SU-DHL-6 (cell line): ENCODE results near the gene ZIC1.

Experiments used
- H2AFZ ChIP-seq: fragments of 200-600 bp; sonication (generic); 2 replicates; pipeline ENCODE4 v1.6.1; 2014; ENCODE audit warnings: low read depth, mild to moderate bottlenecking, moderate library complexity, mixed read lengths, antibody characterized with exemption, low read length; ENCODE audit not compliant: severe bottlenecking
- H3F3A ChIP-seq: fragments of 200-600 bp; shearing (Covaris generic); 2 replicates; pipeline ENCODE4 v1.6.0; 2016; ENCODE audit warnings: antibody characterized with exemption, mild to moderate bottlenecking; ENCODE audit not compliant: insufficient read depth
- H3K27ac ChIP-seq: fragments of 200-600 bp; sonication (generic); 2 replicates; pipeline ENCODE4 v1.5.1; 2016; ENCODE audit warnings: low read depth, mild to moderate bottlenecking, low read length, moderate library complexity, mixed read lengths
- H3K27me3 ChIP-seq: fragments of 200-600 bp; sonication (generic), shearing (Covaris generic); 2 replicates; pipeline ENCODE4 v1.6.0; 2014; ENCODE audit warnings: mild to moderate bottlenecking, low read length
- H3K36me3 ChIP-seq: fragments of 200-600 bp; sonication (generic); 2 replicates; pipeline ENCODE4 v1.6.1; 2014; ENCODE audit warnings: mild to moderate bottlenecking, low read length, mixed read lengths
- H3K4me2 ChIP-seq: fragments of 300-600, 200-600 bp; shearing (Covaris generic), sonication (generic); 2 replicates; pipeline ENCODE4 v1.6.0; 2014; ENCODE audit warnings: low read length, low read depth, mild to moderate bottlenecking; ENCODE audit not compliant: poor library complexity, severe bottlenecking
- H3K4me3 ChIP-seq: fragments of 200-600 bp; sonication (generic); 2 replicates; pipeline ENCODE4 v1.5.1; 2014; ENCODE audit warnings: antibody characterized with exemption, low read length, mild to moderate bottlenecking, mixed read lengths; ENCODE audit not compliant: insufficient read depth, poor library complexity, severe bottlenecking
- H3K79me2 ChIP-seq: fragments of 200-600 bp; sonication (generic); 2 replicates; pipeline ENCODE4 v1.6.1; 2014; ENCODE audit warnings: mild to moderate bottlenecking, low read length, moderate library complexity; ENCODE audit not compliant: insufficient read depth
- H3K9ac ChIP-seq: fragments of 200-600 bp; sonication (generic); 2 replicates; pipeline ENCODE4 v1.7.0; 2014; ENCODE audit warnings: mild to moderate bottlenecking, low read length
- H3K9me2 ChIP-seq: fragments of 200-600 bp; sonication (generic); replicated peaks from 2 replicates; pipeline ENCODE4 v1.6.1; 2014; ENCODE audit warnings: low read length; ENCODE audit not compliant: insufficient read depth
- H3K9me3 ChIP-seq: fragments of 200-600 bp; sonication (generic); 2 replicates; pipeline ENCODE4 v1.6.1; 2014; ENCODE audit warnings: low read length, mixed read lengths; ENCODE audit not compliant: insufficient read depth
- H4K20me1 ChIP-seq: fragments of 200-600 bp; sonication (generic); 2 replicates; pipeline ENCODE4 v1.6.1; 2014; ENCODE audit warnings: low read depth, mild to moderate bottlenecking, antibody characterized with exemption, low read length, moderate library complexity, mixed read lengths
- EZH2phosphoT487 ChIP-seq: fragments of 200-600 bp; sonication (generic), shearing (Covaris generic); conservative IDR thresholded peaks from 2 replicates; pipeline ENCODE4 v1.6.1; 2018; ENCODE audit warnings: mild to moderate bottlenecking, antibody characterized with exemption, low read length, moderate library complexity, mixed read lengths
- TF ChIP-seq, protein P1 (sequence below): fragments of 200-600 bp; sonication (generic); IDR thresholded peaks from one replicate; pipeline ENCODE4 v1.5.1; 2017; ENCODE audit warnings: antibody characterized with exemption, mild to moderate bottlenecking, low read length, moderate library complexity; ENCODE audit not compliant: insufficient read depth, poor library complexity, severe bottlenecking

The ZIC1 gene

DNA sequence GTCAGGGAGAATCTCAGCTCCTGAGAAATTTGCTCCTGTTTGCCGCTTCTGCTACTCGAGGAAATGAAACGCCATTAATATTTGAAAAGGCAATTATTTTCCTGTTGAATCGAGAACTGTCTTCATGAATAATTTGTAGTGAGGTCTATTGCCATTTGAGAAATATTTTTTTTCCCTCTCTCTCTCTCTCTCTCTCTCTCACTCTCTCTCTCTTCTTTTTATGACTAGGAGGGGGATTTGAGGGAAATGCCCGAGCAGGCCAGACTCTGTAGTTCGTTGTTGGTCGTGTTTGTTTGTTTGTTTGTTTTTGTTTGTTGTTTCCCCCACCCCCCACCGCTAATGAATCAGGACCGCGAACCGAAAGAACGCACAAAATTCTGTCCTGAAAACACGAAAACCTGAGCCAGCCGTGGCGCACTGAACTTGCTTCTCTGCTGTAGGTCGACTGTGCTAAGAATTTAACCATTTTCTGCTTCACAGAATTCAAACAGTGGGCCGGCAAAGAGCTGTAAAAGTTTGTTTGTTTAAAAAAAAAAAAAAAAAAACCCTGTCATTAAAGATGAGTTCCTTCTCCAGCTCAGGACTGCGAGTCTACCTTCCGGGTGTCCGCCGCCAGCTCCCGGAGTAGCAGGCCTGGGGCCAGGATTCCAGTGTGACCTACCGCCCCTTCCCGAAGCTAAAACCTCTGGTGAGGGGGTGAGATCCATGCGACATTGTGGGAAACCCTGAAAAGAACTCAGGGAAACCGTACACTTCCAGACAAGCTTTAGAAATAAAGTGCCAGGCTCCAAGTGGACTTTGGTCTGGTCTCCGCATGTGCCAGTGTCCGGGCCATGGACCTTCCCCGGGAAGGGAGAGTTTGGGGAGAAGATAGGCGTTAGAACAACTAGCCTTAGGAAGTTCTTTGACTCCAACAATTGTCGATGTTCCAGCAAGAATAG lies 15.0 kb upstream of the ZIC1 start:
- Histone ChIP-seq H2AFZ (no peak overlapping the region), H3K9ac (no peak overlapping the region), H4K20me1 (no peaks in the 10 kb centered on the region), H3K9me3 (no peaks in the 10 kb centered on the region), H3K9me2 (no peaks in the 10 kb centered on the region), H3K4me2 (no peak overlapping the region), H3K4me3 (no peak overlapping the region), H3F3A (no peaks in the 10 kb centered on the region), H3K27me3 (no peaks in the 10 kb centered on the region), H3K27ac (no peak overlapping the region), H3K79me2 (no peaks in the 10 kb centered on the region), H3K36me3 (no peaks in the 10 kb centered on the region)
- TF ChIP-seq EZH2phosphoT487, result no peak
- TF ChIP-seq, protein P1, sequence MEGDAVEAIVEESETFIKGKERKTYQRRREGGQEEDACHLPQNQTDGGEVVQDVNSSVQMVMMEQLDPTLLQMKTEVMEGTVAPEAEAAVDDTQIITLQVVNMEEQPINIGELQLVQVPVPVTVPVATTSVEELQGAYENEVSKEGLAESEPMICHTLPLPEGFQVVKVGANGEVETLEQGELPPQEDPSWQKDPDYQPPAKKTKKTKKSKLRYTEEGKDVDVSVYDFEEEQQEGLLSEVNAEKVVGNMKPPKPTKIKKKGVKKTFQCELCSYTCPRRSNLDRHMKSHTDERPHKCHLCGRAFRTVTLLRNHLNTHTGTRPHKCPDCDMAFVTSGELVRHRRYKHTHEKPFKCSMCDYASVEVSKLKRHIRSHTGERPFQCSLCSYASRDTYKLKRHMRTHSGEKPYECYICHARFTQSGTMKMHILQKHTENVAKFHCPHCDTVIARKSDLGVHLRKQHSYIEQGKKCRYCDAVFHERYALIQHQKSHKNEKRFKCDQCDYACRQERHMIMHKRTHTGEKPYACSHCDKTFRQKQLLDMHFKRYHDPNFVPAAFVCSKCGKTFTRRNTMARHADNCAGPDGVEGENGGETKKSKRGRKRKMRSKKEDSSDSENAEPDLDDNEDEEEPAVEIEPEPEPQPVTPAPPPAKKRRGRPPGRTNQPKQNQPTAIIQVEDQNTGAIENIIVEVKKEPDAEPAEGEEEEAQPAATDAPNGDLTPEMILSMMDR, result no peak

DNA sequence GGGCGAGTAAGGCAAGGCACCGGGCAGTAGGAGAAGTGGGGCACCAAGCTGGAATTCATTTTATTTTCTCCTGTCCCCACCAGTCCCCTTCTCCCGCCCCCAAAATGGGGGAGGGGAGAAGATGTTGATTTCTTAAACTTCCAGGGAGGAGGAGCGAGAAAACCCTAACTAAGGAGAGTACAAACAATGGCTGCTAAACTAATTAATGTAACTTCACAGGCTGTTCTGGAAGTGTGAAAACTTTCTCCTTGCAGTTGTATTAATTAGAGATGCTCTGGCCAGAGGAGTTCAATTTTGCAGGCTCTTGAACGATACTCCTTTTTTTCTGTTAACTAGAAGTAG lies 14.3 kb upstream of the ZIC1 start:
- Histone ChIP-seq H3K4me3 (no peak overlapping the region), H3K4me2 (no peak overlapping the region), H3F3A (no peaks in the 10 kb centered on the region), H3K27ac (no peak overlapping the region), H3K9ac (no peak overlapping the region), H3K27me3 (no peaks in the 10 kb centered on the region), H3K36me3 (no peaks in the 10 kb centered on the region), H3K9me2 (no peaks in the 10 kb centered on the region), H2AFZ (no peak overlapping the region), H3K79me2 (no peaks in the 10 kb centered on the region), H4K20me1 (no peaks in the 10 kb centered on the region), H3K9me3 (no peaks in the 10 kb centered on the region)
- no peak for TF ChIP-seq EZH2phosphoT487
- TF ChIP-seq, protein P1, result no peak

DNA sequence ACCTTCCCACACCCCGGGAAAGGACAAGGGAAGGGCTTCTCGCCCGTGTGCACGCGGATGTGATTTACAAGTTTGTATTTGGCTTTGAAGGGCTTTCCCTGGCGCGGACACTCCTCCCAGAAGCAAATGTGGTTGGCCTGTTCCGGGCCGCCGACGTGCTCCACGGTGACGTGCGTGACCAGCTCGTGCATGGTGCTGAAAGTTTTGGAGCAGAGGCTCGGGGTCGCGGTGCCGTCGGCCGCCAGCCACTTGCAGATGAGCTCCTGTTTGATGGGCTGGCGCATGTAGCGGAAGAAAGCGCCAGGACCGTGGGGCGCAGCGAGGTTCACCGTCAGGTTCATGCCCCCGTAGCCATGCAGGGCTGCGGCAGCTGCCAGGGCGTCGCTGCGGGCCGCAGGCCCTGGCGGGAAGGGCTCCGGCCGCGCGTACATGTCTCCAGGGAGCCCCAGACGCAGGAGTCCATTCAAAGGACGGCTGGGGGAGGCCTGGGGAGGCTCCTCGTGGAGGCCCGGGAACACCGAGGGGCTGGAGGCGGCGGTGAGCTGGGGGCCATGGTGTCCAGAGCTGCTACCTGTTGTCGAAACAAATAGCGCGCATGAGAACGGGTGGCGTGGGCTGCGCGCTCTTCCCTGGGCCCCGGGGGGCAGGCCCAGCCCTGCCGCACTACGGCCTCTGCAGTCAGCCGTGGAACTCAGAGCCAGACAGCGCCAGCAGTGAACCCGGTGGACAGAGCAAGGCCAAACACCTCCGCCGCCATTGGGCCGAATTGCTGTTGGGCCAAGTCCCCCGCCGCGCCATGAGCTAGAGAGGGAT lies 13.1 kb upstream of the ZIC1 start:
- no peaks in the 10 kb centered on the region for H3K27me3 ChIP-seq
- H4K20me1 ChIP-seq, result no peaks in the 10 kb centered on the region
- H3K4me2 ChIP-seq, result no peak overlapping the region

More for the DNA sequence above, 13.1 kb upstream of the ZIC1 start:
- H3K9me3 ChIP-seq, result no peaks in the 10 kb centered on the region
- no peak overlapping the region for H3K27ac ChIP-seq
- H3F3A ChIP-seq, result no peaks in the 10 kb centered on the region
- no peaks in the 10 kb centered on the region for H3K9me2 ChIP-seq
- no peaks in the 10 kb centered on the region for H3K79me2 ChIP-seq
- H2AFZ ChIP-seq, result no peak overlapping the region
- no peak for TF ChIP-seq EZH2phosphoT487
- TF ChIP-seq, protein P1, result no peak
- no peaks in the 10 kb centered on the region for H3K36me3 ChIP-seq
- no peak overlapping the region for H3K9ac ChIP-seq
- H3K4me3 ChIP-seq, result no peak overlapping the region
